BLaER1 treated with 17β-estradiol and CSF1 and Interleukin-3, amounts not matched to agents 10 nM and 100 nM (cell line): ENCODE results near the gene TRIM71.
"Not testable (repeated sequence)": the region's sequence is repeated elsewhere in the genome, so short reads cannot be mapped to it uniquely, and the experiment has no call there.

Experiments
- H3K27ac ChIP-seq, 11 experiments: shearing (Covaris generic); formaldehyde crosslinking; 2 replicates each; pipeline ENCODE4 v1.8.1; 2022
- H3K27me3 ChIP-seq, 11 experiments: shearing (Covaris generic); formaldehyde crosslinking; 2 replicates each; pipeline ENCODE4 v1.8.1; 2022
- H3K36me3 ChIP-seq, 11 experiments: shearing (Covaris generic); formaldehyde crosslinking; 2 replicates each; pipeline ENCODE4 v1.8.1; 2022
- H3K4me1 ChIP-seq, 10 experiments: shearing (Covaris generic); formaldehyde crosslinking; 2 replicates each; pipeline ENCODE4 v1.8.1; 2022
- H3K4me2 ChIP-seq, 11 experiments: shearing (Covaris generic); formaldehyde crosslinking; 2 replicates each; pipeline ENCODE4 v1.8.1; 2022
- H3K4me3 ChIP-seq, 10 experiments: shearing (Covaris generic); formaldehyde crosslinking; 2 replicates each; pipeline ENCODE4 v1.8.1; 2022
- H3K9ac ChIP-seq, 11 experiments: shearing (Covaris generic); formaldehyde crosslinking; 2 replicates each; pipeline ENCODE4 v1.8.1; 2022
- H3K9me3 ChIP-seq, 11 experiments: shearing (Covaris generic); formaldehyde crosslinking; replicated peaks in 1 of 11; 2 replicates each; pipeline ENCODE4 v1.8.1; 2022
- H4K20me1 ChIP-seq, 11 experiments: shearing (Covaris generic); formaldehyde crosslinking; 2 replicates each; pipeline ENCODE4 v1.8.1; 2022
- Cebpa-rat ChIP-seq, 11 experiments: shearing (Covaris generic); IDR thresholded peaks; 2 replicates each; pipeline ENCODE4 v1.8.1; 2022

The TRIM71 gene

DNA sequence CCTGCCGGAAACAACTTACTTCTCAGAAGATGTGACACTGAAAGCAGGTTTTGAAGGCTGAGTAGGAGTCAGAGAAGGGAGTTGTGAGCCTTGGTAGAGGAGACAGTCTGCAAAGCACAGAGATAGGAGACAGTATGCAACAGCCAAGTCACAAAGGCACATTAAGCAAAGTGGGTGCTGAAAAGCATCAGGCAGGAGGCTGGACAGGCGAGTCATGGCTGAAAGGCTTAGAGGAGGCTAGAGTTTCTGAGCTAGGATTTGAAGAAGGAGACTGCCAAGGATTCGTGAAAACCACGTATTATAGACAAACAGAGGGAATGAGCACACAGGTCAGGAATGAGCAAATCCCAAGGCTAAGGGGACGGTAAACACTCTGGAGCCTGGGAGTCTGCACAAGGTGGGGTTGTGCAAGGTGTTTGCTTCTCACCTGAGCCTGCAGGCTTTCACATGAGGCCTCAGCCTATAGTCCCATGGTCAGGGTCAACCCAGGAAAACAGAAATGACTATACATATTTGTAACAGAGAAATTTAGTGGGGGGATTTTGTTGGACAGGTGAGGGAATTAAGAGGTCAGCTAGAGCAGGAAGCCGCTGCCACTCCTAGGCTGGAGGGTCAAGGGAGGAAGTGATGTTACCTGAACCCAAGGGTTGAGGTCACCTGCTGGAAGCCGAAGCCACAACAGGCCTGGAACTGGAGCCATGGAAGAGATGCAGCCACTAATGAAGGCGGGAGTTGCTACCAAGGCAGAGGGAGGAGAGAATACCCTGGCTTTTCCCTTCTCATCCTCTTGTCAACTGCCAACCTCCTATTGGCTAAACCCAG, 23.1 kb upstream of the TRIM71 start:
- no peak overlapping the region for H3K4me3 ChIP-seq

DNA sequence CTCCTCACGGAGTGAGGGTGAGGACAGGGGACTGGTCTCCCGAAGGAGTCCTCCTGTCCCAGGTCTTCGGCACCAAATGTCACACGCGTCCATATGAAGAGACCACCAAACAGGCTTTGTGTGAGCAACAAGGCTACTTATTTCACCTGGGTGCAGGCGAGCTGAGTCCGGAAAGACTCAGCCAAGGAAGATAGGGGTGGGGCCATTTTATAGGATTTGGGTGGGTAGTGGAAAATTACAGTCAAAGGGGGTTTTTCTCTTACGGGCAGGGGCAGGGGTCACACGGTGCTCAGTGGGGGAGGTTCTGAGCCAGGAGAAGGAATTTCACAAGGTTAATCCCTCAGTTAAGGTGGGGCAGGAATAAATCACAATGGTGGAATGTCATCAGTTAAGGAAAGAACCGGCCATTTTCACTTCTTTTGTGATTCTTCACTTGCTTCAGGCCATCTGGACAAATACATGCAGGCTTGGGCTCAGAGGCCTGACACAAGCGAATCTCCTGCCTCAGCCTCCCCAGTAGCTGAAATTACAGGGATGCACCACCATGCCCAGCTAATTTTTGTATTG, 21.3 kb upstream of the TRIM71 start:
- not testable (repeated sequence) for H3K9ac ChIP-seq, H3K4me3 ChIP-seq, H3K9me3 ChIP-seq, H3K36me3 ChIP-seq, H3K4me2 ChIP-seq, H4K20me1 ChIP-seq, H3K27ac ChIP-seq, H3K27me3 ChIP-seq, H3K4me1 ChIP-seq

More for the DNA sequence above, 23.1 kb upstream of the TRIM71 start:
- H3K27ac ChIP-seq: no peak overlapping the region
- H3K9ac ChIP-seq: no peak overlapping the region
- H3K27me3 ChIP-seq: no peaks in the 10 kb centered on the region
- TF ChIP-seq Cebpa-rat (IDR thresholded peaks at IDR 0.05): no peak
- H3K9me3 ChIP-seq: no peaks in the 10 kb centered on the region
- no peaks in the 10 kb centered on the region for H4K20me1 ChIP-seq
- H3K4me1 ChIP-seq: no peaks in the 10 kb centered on the region
- H3K4me2 ChIP-seq: no peak overlapping the region
- H3K36me3 ChIP-seq: no peaks in the 10 kb centered on the region

- Histone ChIP-seq H3K4me1 (no peaks in the 10 kb centered on the region), H3K4me3 (no peak overlapping the region), H3K36me3 (no peaks in the 10 kb centered on the region), H3K9ac (no peak overlapping the region), H3K4me2 (no peak overlapping the region), H3K27me3 (no peaks in the 10 kb centered on the region), H3K27ac (no peak overlapping the region), H3K9me3 (peaks cover 0 to 4% (median 0%) of the 10 kb centered on the region in 11 experiments; a peak in 4 of 22 replicates), H4K20me1 (no peaks in the 10 kb centered on the region)
- no peak for TF ChIP-seq Cebpa-rat (IDR thresholded peaks at IDR 0.05)
Observed at GRCh38 chr3:32797776-32798175, 20.0 kb upstream of the TRIM71 start.

DNA sequence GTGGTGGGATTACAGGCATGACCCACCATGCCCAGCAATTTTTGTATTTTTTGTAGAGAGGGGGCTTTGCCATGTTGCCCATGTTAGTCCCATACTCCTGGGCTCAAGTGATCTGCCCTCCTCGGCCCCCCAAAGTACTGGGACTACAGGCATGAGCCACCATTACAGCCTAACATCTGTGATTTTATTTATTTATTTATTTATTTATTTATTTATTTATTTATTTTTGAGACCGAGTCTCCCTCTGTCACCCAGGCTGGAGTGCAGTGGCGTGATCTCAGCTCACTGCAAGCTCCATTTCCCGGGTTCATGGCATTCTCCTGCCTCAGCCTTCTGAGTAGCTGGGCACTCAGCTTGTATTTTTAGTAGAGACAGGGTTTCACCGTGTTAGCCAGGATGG, 16.4 kb upstream of the TRIM71 start:
- H3K36me3 ChIP-seq, H4K20me1 ChIP-seq, H3K9me3 ChIP-seq, H3K4me3 ChIP-seq, H3K9ac ChIP-seq, H3K27me3 ChIP-seq, H3K4me1 ChIP-seq, H3K27ac ChIP-seq, H3K4me2 ChIP-seq: not testable (repeated sequence)

DNA sequence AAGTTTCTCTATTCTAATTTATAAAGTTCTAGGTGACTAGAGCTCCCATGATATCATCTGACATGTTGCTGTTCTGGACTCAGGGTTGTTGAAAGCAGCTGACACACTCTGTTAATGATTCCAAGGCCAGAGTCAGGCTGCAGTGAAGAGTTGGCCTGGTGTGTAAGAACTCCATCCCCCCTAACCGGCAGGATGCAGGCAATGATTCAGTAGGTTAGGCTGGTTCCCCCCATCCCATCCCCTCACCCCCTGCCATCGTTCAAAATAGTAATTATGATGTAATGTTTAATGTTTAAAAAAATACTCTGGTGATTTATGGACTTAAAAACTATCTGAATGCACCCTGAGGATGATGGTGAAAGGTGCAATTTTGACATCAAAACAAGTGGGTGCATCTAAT, 4.6 kb upstream of the TRIM71 start:
- no peak overlapping the region for H3K4me3 ChIP-seq
- H3K4me2 ChIP-seq: peak overlapping the region; percentile 35 to 98 (median 93); a peak in 15 of 22 replicates
- TF ChIP-seq Cebpa-rat (IDR thresholded peaks at IDR 0.05): no peak
- H4K20me1 ChIP-seq: peaks cover 0 to 9% (median 0%) of the 10 kb centered on the region in 11 experiments; a peak in 3 of 22 replicates
- peaks cover 43 to 64% (median 52%) of the 10 kb centered on the region in 10 experiments for H3K4me1 ChIP-seq
- no peaks in the 10 kb centered on the region for H3K36me3 ChIP-seq
- peaks cover 17 to 37% (median 33%) of the 10 kb centered on the region in 11 experiments for H3K27me3 ChIP-seq
- H3K27ac ChIP-seq: no peak overlapping the region
- peaks cover under 1 to 11% (median 9%) of the 10 kb centered on the region in 11 experiments; a peak in 18 of 22 replicates for H3K9me3 ChIP-seq
- H3K9ac ChIP-seq: no peak overlapping the region

GRCh38 chr3:32814361-32814760, 3.4 kb upstream of the TRIM71 start:
- H3K9ac ChIP-seq: peak overlapping the region in 3 of 11 experiments; percentile 21 to 47 (median 46); a peak in 5 of 22 replicates
- peak overlapping the region; percentile 75 to 98 (median 93) for H3K4me2 ChIP-seq
- H3K27ac ChIP-seq: peak overlapping the region in 7 of 11 experiments; percentile 12 to 69 (median 45); a peak in 9 of 22 replicates
- H4K20me1 ChIP-seq: peaks cover 0 to 9% (median 0%) of the 10 kb centered on the region in 11 experiments; a peak in 4 of 22 replicates
- H3K4me3 ChIP-seq: peak overlapping the region in 4 of 10 experiments; percentile 4 to 35 (median 26); a peak in 5 of 20 replicates
- H3K27me3 ChIP-seq: peaks cover 29 to 49% (median 45%) of the 10 kb centered on the region in 11 experiments
- no peak for TF ChIP-seq Cebpa-rat (IDR thresholded peaks at IDR 0.05)
- peaks cover 0 to 11% (median 10%) of the 10 kb centered on the region in 11 experiments; a peak in 17 of 22 replicates for H3K36me3 ChIP-seq
- H3K9me3 ChIP-seq: peaks cover 12 to 23% (median 21%) of the 10 kb centered on the region in 11 experiments
- peaks cover 43 to 71% (median 57%) of the 10 kb centered on the region in 10 experiments for H3K4me1 ChIP-seq

DNA sequence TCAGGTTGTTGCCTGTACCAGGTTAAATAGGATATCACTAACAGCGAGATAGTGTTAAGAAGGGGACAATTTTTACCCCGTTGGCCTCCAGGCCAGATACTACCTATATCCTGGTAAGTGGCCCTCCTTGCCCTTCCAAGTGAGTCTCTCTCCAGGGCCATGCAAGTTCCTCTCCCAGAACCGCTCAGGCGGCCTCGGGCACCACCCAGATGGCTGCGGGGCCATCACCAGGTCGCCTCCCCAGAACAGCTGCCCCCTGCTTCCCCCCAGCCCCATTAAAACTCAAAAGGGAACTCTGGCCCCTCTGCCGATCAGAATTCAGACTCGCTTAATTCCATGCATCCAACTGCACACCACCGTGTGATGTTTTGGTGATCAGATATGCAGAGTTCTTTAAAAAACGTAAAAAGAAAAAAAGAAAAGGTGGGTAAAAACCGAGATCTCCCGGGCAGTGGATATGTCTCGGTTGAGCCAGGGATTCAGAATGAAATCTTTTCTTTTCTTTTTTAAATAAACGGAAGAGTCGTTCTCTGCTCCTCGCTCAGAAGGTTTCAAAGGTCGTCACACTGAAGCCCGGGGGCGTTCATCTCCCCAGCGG, 1.9 kb upstream of the TRIM71 start:
- Histone ChIP-seq H3K4me3 (peak overlapping the region in 9 of 10 experiments; percentile 9 to 73 (median 67); a peak in 13 of 20 replicates), H3K9ac (peak overlapping the region in 7 of 11 experiments; percentile 6 to 81 (median 28); a peak in 7 of 22 replicates)

DNA sequence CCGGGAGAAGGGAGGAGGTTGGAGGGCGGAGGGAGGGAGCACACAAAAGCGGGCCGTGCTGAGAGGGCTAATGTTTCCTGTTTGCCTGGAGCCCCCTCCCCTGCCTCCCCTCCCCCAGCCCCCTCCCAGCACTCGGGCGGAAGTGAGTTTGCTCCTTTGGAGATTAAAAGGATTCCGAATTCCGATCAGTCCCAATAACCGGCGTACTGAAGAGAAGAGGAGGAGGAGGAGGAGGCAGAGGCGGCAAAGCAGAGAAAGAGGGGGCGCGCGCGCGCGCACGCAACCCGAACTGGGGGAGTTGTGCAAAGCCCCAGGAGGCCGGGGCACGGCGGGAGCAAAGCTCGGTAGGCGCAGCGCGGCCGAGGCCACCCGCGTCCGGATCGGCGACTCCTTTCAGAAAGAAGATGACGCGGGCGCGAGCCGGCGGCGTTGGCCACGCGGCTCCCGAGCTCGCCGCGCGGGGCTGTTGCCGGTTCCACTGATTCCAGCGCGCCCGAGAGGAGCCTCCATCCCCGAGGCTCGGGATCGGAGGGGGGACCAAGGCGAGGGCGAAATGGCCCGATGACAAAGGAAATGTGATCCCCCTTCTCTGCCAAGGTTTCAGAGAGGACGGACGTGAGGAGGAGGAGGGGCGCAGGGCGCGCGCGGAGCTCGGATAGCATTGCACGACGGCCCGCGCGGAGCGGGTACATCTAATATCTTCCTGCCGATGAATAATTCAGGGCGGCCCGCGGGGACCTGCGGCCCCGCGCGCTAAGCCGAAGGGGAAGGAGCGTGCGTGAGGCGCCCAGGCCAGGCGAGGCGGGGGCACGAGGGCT, 1.1 kb upstream of the TRIM71 start:
- H3K27me3 ChIP-seq: peaks cover 48 to 69% (median 62%) of the 10 kb centered on the region in 11 experiments
- peak overlapping the region in 10 of 11 experiments; percentile 28 to 80 (median 77); a peak in 19 of 22 replicates for H3K27ac ChIP-seq
- H3K9ac ChIP-seq: peak overlapping the region; percentile 30 to 84 (median 80); a peak in 21 of 22 replicates
- peak overlapping the region; percentile 59 to 73 (median 68) for H3K4me3 ChIP-seq
- H4K20me1 ChIP-seq: peaks cover 0 to 9% (median 0%) of the 10 kb centered on the region in 11 experiments; a peak in 4 of 22 replicates
- H3K4me1 ChIP-seq: peaks cover 43 to 68% (median 57%) of the 10 kb centered on the region in 10 experiments
- H3K9me3 ChIP-seq: peaks cover 23 to 45% (median 41%) of the 10 kb centered on the region in 11 experiments
- TF ChIP-seq Cebpa-rat (IDR thresholded peaks at IDR 0.05): no peak
- peaks cover 0 to 20% (median 18%) of the 10 kb centered on the region in 11 experiments; a peak in 19 of 22 replicates for H3K36me3 ChIP-seq
- peak overlapping the region; percentile 90 to 98 (median 94) for H3K4me2 ChIP-seq

More for the DNA sequence above, 1.9 kb upstream of the TRIM71 start:
- Histone ChIP-seq H4K20me1 (peaks cover 0 to 9% (median 0%) of the 10 kb centered on the region in 11 experiments; a peak in 4 of 22 replicates), H3K36me3 (peaks cover 0 to 20% (median 18%) of the 10 kb centered on the region in 11 experiments; a peak in 19 of 22 replicates), H3K27ac (peak overlapping the region in 4 of 11 experiments; percentile 27 to 50 (median 38); a peak in 6 of 22 replicates), H3K9me3 (peaks cover 23 to 38% (median 35%) of the 10 kb centered on the region in 11 experiments), H3K4me2 (peak overlapping the region; percentile 75 to 98 (median 93)), H3K4me1 (peaks cover 43 to 71% (median 57%) of the 10 kb centered on the region in 10 experiments), H3K27me3 (peaks cover 45 to 64% (median 59%) of the 10 kb centered on the region in 11 experiments)
- TF ChIP-seq Cebpa-rat (IDR thresholded peaks at IDR 0.05): no peak
